22Rv1 (cell line): Measurements from ENCODE around the gene ATP5IF1.

Source experiments
- H3K27ac ChIP-seq: fragments of 450-650 bp; 2 replicates; pipeline ENCODE4 v1.5.1; 2017
- CTCF ChIP-seq: fragments of 450-650 bp; IDR thresholded peaks from 2 replicates; pipeline ENCODE4 v1.5.1; 2017; ENCODE audit warnings: mild to moderate bottlenecking
- ZFX ChIP-seq: fragments of 450-650 bp; IDR thresholded peaks from 2 replicates; pipeline ENCODE4 v1.6.1; 2017; ENCODE audit warnings: antibody characterized with exemption, borderline replicate concordance

The ATP5IF1 gene

GRCh38 chr1:28247612-28248272 is 11.8 kb downstream of the ATP5IF1 start:
- no peak for TF ChIP-seq ZFX
- H3K27ac ChIP-seq: peak overlapping the region; percentile 91

GRCh38 chr1:28248273-28249012 is 12.5 kb downstream of the ATP5IF1 start:
- no peak for TF ChIP-seq ZFX
- TF ChIP-seq CTCF: peak; percentile 95
- peak overlapping the region; percentile 91 for H3K27ac ChIP-seq

GRCh38 chr1:28249013-28249865 is 13.3 kb downstream of the ATP5IF1 start:
- TF ChIP-seq CTCF (no peak), ZFX (no peak)
- H3K27ac ChIP-seq: peak overlapping the region; percentile 91

- peak overlapping the region; percentile 91 for H3K27ac ChIP-seq
These were observed 14.0 kb downstream of the ATP5IF1 start for GRCh38 chr1:28249866-28250295.

GRCh38 chr1:28256197-28256827 is 20.4 kb downstream of the ATP5IF1 start:
- no peak overlapping the region for H3K27ac ChIP-seq
- TF ChIP-seq CTCF: no peak
- TF ChIP-seq ZFX: no peak

More at GRCh38 chr1:28249866-28250295, 14.0 kb downstream of the ATP5IF1 start:
- TF ChIP-seq CTCF: no peak
- no peak for TF ChIP-seq ZFX

GRCh38 chr1:28257736-28258135 is 21.8 kb downstream of the ATP5IF1 start:
- no peak overlapping the region for H3K27ac ChIP-seq
- no peak for TF ChIP-seq ZFX
- TF ChIP-seq CTCF: no peak

GRCh38 chr1:28258628-28259251 is 22.8 kb downstream of the ATP5IF1 start:
- H3K27ac ChIP-seq: peak overlapping the region; percentile 72
- TF ChIP-seq ZFX (no peak), CTCF (no peak)
